ENCODE measurements around the gene TMA7. TPM values are rescaled to one million over a fixed set of nuclear protein-coding genes. Genes with fewer than 3 reads are reported as not detected.

The TMA7 gene
- total and polyA plus RNA-seq, 2 of the 13 experiments (the other 11 are each of a cell fraction or from before 2014, with no cell fraction given): 100 to 486 TPM

DNA sequence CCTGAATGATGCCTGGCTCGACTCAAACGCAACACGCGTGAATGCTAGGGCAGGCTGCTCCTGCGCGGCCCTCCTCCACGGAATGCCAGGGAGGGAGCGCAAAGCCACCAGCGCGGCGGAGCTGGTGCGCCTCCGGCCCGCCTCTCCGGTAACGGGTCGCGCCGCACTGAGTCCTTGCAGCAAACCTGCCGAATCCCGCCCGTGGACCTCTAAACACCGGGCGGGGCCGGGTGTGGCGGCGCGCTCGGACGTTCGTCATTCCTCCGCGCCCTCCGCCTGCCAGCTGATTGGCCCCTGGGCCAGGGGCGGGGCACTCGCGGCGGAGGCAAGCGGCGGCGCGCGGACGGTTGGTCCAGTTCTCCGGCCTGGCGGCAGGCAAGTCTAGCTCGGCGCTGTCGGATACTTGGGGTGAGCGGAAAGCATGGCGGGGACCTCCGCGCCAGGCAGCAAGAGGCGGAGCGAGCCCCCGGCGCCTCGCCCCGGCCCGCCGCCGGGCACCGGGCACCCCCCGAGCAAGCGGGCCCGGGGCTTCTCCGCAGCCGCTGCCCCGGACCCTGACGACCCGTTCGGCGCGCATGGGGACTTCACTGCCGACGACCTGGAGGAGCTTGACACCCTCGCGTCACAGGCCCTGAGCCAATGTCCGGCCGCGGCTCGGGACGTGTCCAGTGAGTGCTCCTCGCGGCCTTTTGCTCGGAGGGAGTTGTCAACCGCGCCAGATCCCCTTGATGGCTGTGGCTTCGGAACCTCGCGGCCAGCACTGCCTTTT is 6.6 kb downstream of the TMA7 start, which contains the start of gene ATRIP (continued):
- TF ChIP-seq, protein P1, sequence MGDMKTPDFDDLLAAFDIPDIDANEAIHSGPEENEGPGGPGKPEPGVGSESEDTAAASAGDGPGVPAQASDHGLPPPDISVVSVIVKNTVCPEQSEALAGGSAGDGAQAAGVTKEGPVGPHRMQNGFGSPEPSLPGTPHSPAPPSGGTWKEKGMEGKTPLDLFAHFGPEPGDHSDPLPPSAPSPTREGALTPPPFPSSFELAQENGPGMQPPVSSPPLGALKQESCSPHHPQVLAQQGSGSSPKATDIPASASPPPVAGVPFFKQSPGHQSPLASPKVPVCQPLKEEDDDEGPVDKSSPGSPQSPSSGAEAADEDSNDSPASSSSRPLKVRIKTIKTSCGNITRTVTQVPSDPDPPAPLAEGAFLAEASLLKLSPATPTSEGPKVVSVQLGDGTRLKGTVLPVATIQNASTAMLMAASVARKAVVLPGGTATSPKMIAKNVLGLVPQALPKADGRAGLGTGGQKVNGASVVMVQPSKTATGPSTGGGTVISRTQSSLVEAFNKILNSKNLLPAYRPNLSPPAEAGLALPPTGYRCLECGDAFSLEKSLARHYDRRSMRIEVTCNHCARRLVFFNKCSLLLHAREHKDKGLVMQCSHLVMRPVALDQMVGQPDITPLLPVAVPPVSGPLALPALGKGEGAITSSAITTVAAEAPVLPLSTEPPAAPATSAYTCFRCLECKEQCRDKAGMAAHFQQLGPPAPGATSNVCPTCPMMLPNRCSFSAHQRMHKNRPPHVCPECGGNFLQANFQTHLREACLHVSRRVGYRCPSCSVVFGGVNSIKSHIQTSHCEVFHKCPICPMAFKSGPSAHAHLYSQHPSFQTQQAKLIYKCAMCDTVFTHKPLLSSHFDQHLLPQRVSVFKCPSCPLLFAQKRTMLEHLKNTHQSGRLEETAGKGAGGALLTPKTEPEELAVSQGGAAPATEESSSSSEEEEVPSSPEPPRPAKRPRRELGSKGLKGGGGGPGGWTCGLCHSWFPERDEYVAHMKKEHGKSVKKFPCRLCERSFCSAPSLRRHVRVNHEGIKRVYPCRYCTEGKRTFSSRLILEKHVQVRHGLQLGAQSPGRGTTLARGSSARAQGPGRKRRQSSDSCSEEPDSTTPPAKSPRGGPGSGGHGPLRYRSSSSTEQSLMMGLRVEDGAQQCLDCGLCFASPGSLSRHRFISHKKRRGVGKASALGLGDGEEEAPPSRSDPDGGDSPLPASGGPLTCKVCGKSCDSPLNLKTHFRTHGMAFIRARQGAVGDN (CRISPR knock-in tag; IDR thresholded peaks at IDR 0.05): peak; percentile 93
- TF ChIP-seq, protein P2, sequence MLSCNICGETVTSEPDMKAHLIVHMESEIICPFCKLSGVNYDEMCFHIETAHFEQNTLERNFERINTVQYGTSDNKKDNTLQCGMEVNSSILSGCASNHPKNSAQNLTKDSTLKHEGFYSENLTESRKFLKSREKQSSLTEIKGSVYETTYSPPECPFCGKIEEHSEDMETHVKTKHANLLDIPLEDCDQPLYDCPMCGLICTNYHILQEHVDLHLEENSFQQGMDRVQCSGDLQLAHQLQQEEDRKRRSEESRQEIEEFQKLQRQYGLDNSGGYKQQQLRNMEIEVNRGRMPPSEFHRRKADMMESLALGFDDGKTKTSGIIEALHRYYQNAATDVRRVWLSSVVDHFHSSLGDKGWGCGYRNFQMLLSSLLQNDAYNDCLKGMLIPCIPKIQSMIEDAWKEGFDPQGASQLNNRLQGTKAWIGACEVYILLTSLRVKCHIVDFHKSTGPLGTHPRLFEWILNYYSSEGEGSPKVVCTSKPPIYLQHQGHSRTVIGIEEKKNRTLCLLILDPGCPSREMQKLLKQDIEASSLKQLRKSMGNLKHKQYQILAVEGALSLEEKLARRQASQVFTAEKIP (CRISPR knock-in tag; IDR thresholded peaks at IDR 0.05; ENCODE audit: borderline replicate concordance): no peak
- TF ChIP-seq ZNF550 (CRISPR knock-in tag; IDR thresholded peaks at IDR 0.05; ENCODE audit: borderline replicate concordance) (0 out of 2 replicates have a peak, but pooled peaks have one; percentile 75), ZFX (CRISPR knock-in tag; IDR thresholded peaks at IDR 0.05; ENCODE audit: low read depth) (peak; percentile 91), ZNF780A (CRISPR knock-in tag; IDR thresholded peaks at IDR 0.05) (peak; percentile 81; the same call in 1 of the 2 replicates), ZMAT3 (CRISPR knock-in tag; conservative IDR thresholded peaks at IDR 0.05) (peak; percentile 78; the same call in 1 of the 2 replicates), CEBPG (CRISPR knock-in tag; IDR thresholded peaks at IDR 0.05) (no peak), TOE1 (CRISPR knock-in tag; IDR thresholded peaks at IDR 0.05) (no peak), REL (CRISPR knock-in tag; conservative IDR thresholded peaks at IDR 0.05) (peak; percentile 98), ZNF563 (CRISPR knock-in tag; IDR thresholded peaks at IDR 0.05) (peak; percentile 91), ZNF205 (CRISPR knock-in tag; IDR thresholded peaks at IDR 0.05) (peak; percentile 59; the same call in 1 of the 2 replicates), ZNF790 (CRISPR knock-in tag; IDR thresholded peaks at IDR 0.05; ENCODE audit: borderline replicate concordance) (no peak), SMAD3 (CRISPR knock-in tag; IDR thresholded peaks at IDR 0.05) (0 out of 2 replicates have a peak, but pooled peaks have one; percentile 20), SMARCE1 (IDR thresholded peaks at IDR 0.05; ENCODE audit: borderline replicate concordance) (no peak), RFXANK (CRISPR knock-in tag; IDR thresholded peaks at IDR 0.05) (no peak), RBFOX2 (IDR thresholded peaks at IDR 0.05; ENCODE audit: low read depth, low read length) (peak; percentile 98), ZNF619 (CRISPR knock-in tag; IDR thresholded peaks at IDR 0.05) (peak; percentile 62; the same call in 1 of the 2 replicates), KMT2B (CRISPR knock-in tag; IDR thresholded peaks at IDR 0.05) (peak; percentile 94), ZNF569 (CRISPR knock-in tag; IDR thresholded peaks at IDR 0.05; ENCODE audit: borderline replicate concordance) (no peak)
- TF ChIP-seq, protein P3, sequence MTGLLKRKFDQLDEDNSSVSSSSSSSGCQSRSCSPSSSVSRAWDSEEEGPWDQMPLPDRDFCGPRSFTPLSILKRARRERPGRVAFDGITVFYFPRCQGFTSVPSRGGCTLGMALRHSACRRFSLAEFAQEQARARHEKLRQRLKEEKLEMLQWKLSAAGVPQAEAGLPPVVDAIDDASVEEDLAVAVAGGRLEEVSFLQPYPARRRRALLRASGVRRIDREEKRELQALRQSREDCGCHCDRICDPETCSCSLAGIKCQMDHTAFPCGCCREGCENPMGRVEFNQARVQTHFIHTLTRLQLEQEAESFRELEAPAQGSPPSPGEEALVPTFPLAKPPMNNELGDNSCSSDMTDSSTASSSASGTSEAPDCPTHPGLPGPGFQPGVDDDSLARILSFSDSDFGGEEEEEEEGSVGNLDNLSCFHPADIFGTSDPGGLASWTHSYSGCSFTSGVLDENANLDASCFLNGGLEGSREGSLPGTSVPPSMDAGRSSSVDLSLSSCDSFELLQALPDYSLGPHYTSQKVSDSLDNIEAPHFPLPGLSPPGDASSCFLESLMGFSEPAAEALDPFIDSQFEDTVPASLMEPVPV (CRISPR knock-in tag; IDR thresholded peaks at IDR 0.05): 0 out of 2 replicates have a peak, but pooled peaks have one; percentile 31
- TF ChIP-seq, protein P4, sequence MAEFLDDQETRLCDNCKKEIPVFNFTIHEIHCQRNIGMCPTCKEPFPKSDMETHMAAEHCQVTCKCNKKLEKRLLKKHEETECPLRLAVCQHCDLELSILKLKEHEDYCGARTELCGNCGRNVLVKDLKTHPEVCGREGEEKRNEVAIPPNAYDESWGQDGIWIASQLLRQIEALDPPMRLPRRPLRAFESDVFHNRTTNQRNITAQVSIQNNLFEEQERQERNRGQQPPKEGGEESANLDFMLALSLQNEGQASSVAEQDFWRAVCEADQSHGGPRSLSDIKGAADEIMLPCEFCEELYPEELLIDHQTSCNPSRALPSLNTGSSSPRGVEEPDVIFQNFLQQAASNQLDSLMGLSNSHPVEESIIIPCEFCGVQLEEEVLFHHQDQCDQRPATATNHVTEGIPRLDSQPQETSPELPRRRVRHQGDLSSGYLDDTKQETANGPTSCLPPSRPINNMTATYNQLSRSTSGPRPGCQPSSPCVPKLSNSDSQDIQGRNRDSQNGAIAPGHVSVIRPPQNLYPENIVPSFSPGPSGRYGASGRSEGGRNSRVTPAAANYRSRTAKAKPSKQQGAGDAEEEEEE (CRISPR knock-in tag; IDR thresholded peaks at IDR 0.05; ENCODE audit: borderline replicate concordance): no peak
